OCI-LY7 (cell line): ENCODE results near the gene TRMO. TPM values are rescaled to one million over a fixed set of nuclear protein-coding genes. Genes with fewer than 3 reads are reported as not detected.
A peak's percentile ranks its signal among the peaks of the same experiment; 100 is the strongest.

Experiments
- BruUV-seq: library from RNA; stranded (reverse); fragments of 400-500 nt; replicated peaks from 2 replicates; lab custom pipeline; 2021; lab: Mats Ljungman, UMichigan
- CTCF ChIA-PET: fragments of 300-600 bp; sonication (Branson Sonifier 250); formaldehyde crosslinking; loops from one replicate; lab custom pipeline; 2022; ENCODE audit warnings: antibody characterized with exemption; ENCODE audit not compliant: unreplicated experiment; lab: Charles Lee
- POLR2A ChIA-PET: fragments of 300-600 bp; sonication (Branson Sonifier 250); formaldehyde crosslinking; loops from one replicate; lab custom pipeline; 2022; ENCODE audit warnings: antibody characterized with exemption; lab: Charles Lee
- DNase-seq: peaks from one replicate; pipeline ENCODE4 v3.0.0-alpha.2; 2015; ENCODE audit warnings: low spot score
- H2AFZ ChIP-seq: fragments of 200-600 bp; sonication (generic), shearing (Covaris generic); 2 replicates; pipeline ENCODE4 v1.6.1; 2014; ENCODE audit warnings: mild to moderate bottlenecking, antibody characterized with exemption, low read length, moderate library complexity
- H3K27ac ChIP-seq: fragments of 200-600 bp; sonication (generic); 2 replicates; pipeline ENCODE4 v1.5.1; 2014; ENCODE audit warnings: mixed run types, low read depth, mild to moderate bottlenecking, moderate library complexity, low read length, inconsistent platforms; ENCODE audit not compliant: poor library complexity, severe bottlenecking
- H3K36me3 ChIP-seq: fragments of 200-600 bp; sonication (generic); 2 replicates; pipeline ENCODE4 v1.6.1; 2014; ENCODE audit warnings: mild to moderate bottlenecking, antibody characterized with exemption, low read length, moderate library complexity, mixed read lengths; ENCODE audit not compliant: insufficient read depth
- H3K4me1 ChIP-seq: fragments of 200-600 bp; sonication (generic); 2 replicates; pipeline ENCODE4 v1.5.1; 2014; ENCODE audit warnings: mild to moderate bottlenecking, low read length; ENCODE audit not compliant: insufficient read depth, poor library complexity, severe bottlenecking
- H3K4me2 ChIP-seq: fragments of 200-600 bp; sonication (generic); 2 replicates; pipeline ENCODE4 v1.6.1; 2014; ENCODE audit warnings: mild to moderate bottlenecking, low read length
- H3K4me3 ChIP-seq: fragments of 200-600 bp; sonication (generic); 2 replicates; pipeline ENCODE4 v1.5.1; 2014; ENCODE audit warnings: mild to moderate bottlenecking, low read depth, low read length; ENCODE audit not compliant: poor library complexity, severe bottlenecking
- H3K79me2 ChIP-seq: fragments of 200-600 bp; sonication (generic); 2 replicates; pipeline ENCODE4 v1.6.1; 2016; ENCODE audit warnings: low read depth, mild to moderate bottlenecking, low read length, moderate library complexity, mixed read lengths; ENCODE audit not compliant: insufficient read depth
- H3K9me2 ChIP-seq: fragments of 200-600 bp; sonication (generic); 2 replicates; pipeline ENCODE4 v1.6.1; 2016; ENCODE audit warnings: mild to moderate bottlenecking, low read length, mixed read lengths; ENCODE audit not compliant: insufficient read depth
- H3K9me3 ChIP-seq: fragments of 200-600 bp; sonication (generic); 2 replicates; pipeline ENCODE4 v1.6.1; 2014; ENCODE audit warnings: mild to moderate bottlenecking, mixed run types, low read length, mixed read lengths
- H4K20me1 ChIP-seq: fragments of 200-600 bp; sonication (generic); 2 replicates; pipeline ENCODE4 v1.6.1; 2014; ENCODE audit warnings: mild to moderate bottlenecking, antibody characterized with exemption, low read length, moderate library complexity, mixed read lengths; ENCODE audit not compliant: insufficient read depth
- EZH2phosphoT487 ChIP-seq: fragments of 200-600 bp; sonication (generic); IDR thresholded peaks from 2 replicates; pipeline ENCODE4 v1.6.1; 2018; ENCODE audit warnings: low read depth, borderline replicate concordance, mild to moderate bottlenecking, mixed run types, antibody characterized with exemption, low read length, moderate library complexity, mixed read lengths
- intact Hi-C: fragments of 100-400 bp; cut with micrococcal nuclease; formaldehyde crosslinking; loops from one replicate; pipeline ENCODE4 v1.10.0; 2022; ENCODE audit not compliant: unreplicated experiment
- total RNA-seq, 2 experiments: library from RNA; depleted of rRNA in 1 of 2; stranded (reverse); fragments of >200 nt in 1 of 2; shearing (Covaris generic) in 1 of 2; gene quantifications; 2 replicates each; pipeline ENCODE4 v1.2.3, GENCODE V29; 2014 to 2022
- TF ChIP-seq, protein P1 (sequence below): fragments of 200-600 bp; sonication (generic); conservative IDR thresholded peaks from 2 replicates; pipeline ENCODE4 v1.5.1; 2014; ENCODE audit warnings: mild to moderate bottlenecking, antibody characterized with exemption, low read length, moderate library complexity, mixed read lengths

Gene TRMO
- total RNA-seq, 2 experiments from 2014 or later, result 10.9 to 17.6 TPM

DNA sequence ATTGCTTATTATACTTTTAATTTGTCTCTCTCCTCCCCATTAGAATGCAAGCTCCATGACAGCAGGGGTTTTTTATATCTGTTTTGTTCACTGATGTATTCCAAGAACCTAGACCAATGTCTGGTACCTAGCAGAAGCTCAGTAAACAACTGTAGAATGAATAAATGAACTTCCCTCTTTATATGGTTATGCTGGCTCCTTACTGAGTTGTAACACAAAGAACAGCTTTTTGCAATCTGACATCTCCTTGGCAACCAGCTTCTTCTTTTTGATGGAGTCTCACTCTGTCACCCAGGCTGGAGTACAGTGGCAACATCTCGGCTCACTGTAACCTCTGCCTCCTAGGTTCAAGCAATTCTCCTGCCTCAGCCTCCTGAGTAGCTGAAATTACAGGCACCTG is 13.6 kb downstream of the TRMO start:
- intact Hi-C loops, result no loop called here
- no peak overlapping the region for H2AFZ ChIP-seq
- POLR2A ChIA-PET, result no interaction called here
- H3K9me2 ChIP-seq, result no peaks in the 10 kb centered on the region
- no peak overlapping the region for H3K27ac ChIP-seq
- no peak overlapping the region for H3K4me3 ChIP-seq
- no peak overlapping the region for H3K4me2 ChIP-seq
- peaks cover 88% of the 10 kb centered on the region for H3K36me3 ChIP-seq
- CTCF ChIA-PET, result interaction anchor here (0.9 kb wide), 1 partner anchor 20 kb away, joined by 3 read pairs; no protein-coding TSS in a partner anchor
- H3K79me2 ChIP-seq, result 0 out of 2 replicates have a peak, but pooled peaks cover 4% of the 10 kb centered on the region
- BruUV-seq, result no TSS peak
- H3K9me3 ChIP-seq, result no peaks in the 10 kb centered on the region
- no peak for DNase-seq
- no peaks in the 10 kb centered on the region for H4K20me1 ChIP-seq
- peaks cover 8% of the 10 kb centered on the region for H3K4me1 ChIP-seq
- TF ChIP-seq EZH2phosphoT487, result no peak
- TF ChIP-seq, protein P1, sequence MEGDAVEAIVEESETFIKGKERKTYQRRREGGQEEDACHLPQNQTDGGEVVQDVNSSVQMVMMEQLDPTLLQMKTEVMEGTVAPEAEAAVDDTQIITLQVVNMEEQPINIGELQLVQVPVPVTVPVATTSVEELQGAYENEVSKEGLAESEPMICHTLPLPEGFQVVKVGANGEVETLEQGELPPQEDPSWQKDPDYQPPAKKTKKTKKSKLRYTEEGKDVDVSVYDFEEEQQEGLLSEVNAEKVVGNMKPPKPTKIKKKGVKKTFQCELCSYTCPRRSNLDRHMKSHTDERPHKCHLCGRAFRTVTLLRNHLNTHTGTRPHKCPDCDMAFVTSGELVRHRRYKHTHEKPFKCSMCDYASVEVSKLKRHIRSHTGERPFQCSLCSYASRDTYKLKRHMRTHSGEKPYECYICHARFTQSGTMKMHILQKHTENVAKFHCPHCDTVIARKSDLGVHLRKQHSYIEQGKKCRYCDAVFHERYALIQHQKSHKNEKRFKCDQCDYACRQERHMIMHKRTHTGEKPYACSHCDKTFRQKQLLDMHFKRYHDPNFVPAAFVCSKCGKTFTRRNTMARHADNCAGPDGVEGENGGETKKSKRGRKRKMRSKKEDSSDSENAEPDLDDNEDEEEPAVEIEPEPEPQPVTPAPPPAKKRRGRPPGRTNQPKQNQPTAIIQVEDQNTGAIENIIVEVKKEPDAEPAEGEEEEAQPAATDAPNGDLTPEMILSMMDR, result no peak

DNA sequence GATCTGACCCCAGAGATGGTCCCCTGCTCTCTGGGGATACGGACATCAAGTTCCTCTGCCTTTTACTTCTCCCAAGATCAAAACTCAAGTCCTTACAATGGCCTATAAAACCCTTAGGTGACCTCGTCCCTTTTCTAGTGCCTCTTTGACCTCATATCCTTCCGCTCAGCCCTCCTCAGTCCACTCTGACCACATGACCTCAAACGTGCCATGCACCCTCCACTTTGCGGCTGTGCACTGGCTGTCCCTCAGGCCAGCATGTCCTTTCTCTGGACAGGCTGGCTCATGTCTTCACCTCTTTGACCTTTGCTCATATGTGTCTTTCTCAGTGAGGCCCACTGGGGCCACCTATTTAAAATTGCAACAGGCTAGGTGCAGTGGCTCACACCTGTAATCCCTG is 14.7 kb downstream of the TRMO start:
- ChIA-PET POLR2A (interaction anchor here (1.1 kb wide), 1 partner anchor 55 kb away, joined by 4 read pairs; no protein-coding TSS in a partner anchor), CTCF (no interaction called here)
- TF ChIP-seq, protein P1, result no peak
- TF ChIP-seq EZH2phosphoT487, result no peak
- H3K27ac ChIP-seq, result no peak overlapping the region
- H3K4me1 ChIP-seq, result peaks cover 8% of the 10 kb centered on the region
- H3K9me2 ChIP-seq, result no peaks in the 10 kb centered on the region
- peak overlapping the region; percentile 36; the same call in 1 of the 2 replicates for H3K4me2 ChIP-seq
- no peaks in the 10 kb centered on the region for H3K9me3 ChIP-seq
- no peak for DNase-seq
- H2AFZ ChIP-seq, result no peak overlapping the region
- H3K4me3 ChIP-seq, result no peak overlapping the region
- H3K79me2 ChIP-seq, result 0 out of 2 replicates have a peak, but pooled peaks cover 4% of the 10 kb centered on the region
- intact Hi-C loops, result no loop called here
- H3K36me3 ChIP-seq, result peaks cover 83% of the 10 kb centered on the region
- no TSS peak for BruUV-seq
- H4K20me1 ChIP-seq, result no peaks in the 10 kb centered on the region

DNA sequence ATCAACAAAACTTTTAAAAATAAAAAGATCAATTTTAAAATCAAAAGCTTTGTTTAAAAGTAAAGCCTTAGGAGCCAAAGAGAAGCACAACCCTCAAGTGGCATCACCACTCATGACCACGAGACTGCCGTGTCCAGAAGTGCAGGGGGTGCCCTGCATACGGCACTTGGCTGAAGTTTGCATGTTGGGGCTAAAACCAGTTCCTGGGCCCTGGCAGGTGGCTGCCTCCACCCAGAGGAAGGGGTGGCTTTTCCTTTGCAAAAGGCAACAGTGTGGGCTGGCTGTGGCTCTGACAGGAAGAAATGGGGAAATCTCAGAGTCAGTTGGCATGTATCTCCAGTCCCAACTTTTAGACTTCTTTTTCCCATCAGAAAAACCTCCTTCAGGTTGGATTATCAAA is 15.3 kb downstream of the TRMO start:
- H3K36me3 ChIP-seq, result peaks cover 79% of the 10 kb centered on the region
- no peak overlapping the region for H3K4me3 ChIP-seq
- H2AFZ ChIP-seq, result no peak overlapping the region
- no peak overlapping the region for H3K27ac ChIP-seq
- TF ChIP-seq, protein P1, result no peak
- TF ChIP-seq EZH2phosphoT487, result no peak
- no peaks in the 10 kb centered on the region for H3K9me3 ChIP-seq
- ChIA-PET CTCF (no interaction called here), POLR2A (interaction anchor here (1.1 kb wide), 1 partner anchor 55 kb away, joined by 4 read pairs; no protein-coding TSS in a partner anchor)
- H3K4me1 ChIP-seq, result peaks cover 8% of the 10 kb centered on the region
- peak overlapping the region; percentile 36; the same call in 1 of the 2 replicates for H3K4me2 ChIP-seq
- 0 out of 2 replicates have a peak, but pooled peaks cover 4% of the 10 kb centered on the region for H3K79me2 ChIP-seq
- peak; percentile 15 for DNase-seq
- no peaks in the 10 kb centered on the region for H3K9me2 ChIP-seq
- no TSS peak for BruUV-seq
- intact Hi-C loops, result no loop called here
- no peaks in the 10 kb centered on the region for H4K20me1 ChIP-seq
